ENCODE measurements around the gene ABLIM1.

DNA sequence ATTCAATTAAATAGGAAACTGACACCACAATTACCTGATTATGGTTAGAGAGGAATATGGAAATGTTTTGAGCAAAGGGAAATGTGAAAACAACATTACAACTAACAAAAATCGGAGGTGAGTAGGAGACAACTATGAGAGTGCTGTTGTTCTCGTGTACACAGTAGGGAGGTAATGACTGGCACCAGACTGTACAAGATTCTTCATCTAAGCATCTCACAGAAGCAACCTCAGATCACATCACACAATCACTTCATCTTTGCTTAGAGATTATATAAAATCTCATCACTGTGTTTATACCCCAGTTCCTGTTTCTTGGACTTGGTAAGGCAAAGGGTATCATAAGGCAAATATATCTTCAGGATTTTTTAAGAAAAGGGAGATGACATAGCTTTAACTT is 14.9 kb downstream of the ABLIM1 start:
- TF ChIP-seq CTCF (IDR thresholded peaks at IDR 0.05; ENCODE audit: low read length) (no peak), EZH2phosphoT487 (IDR thresholded peaks at IDR 0.05; ENCODE audit: low read length) (no peak)

Data from MM.1S (cell line).